ENCODE results near the gene RALGAPA2. TPM values are rescaled to one million over a fixed set of nuclear protein-coding genes. Genes with fewer than 3 reads are reported as not detected.

RALGAPA2 gene
- total RNA-seq, 1 donor from 2014 or later = 46.7 TPM

DNA sequence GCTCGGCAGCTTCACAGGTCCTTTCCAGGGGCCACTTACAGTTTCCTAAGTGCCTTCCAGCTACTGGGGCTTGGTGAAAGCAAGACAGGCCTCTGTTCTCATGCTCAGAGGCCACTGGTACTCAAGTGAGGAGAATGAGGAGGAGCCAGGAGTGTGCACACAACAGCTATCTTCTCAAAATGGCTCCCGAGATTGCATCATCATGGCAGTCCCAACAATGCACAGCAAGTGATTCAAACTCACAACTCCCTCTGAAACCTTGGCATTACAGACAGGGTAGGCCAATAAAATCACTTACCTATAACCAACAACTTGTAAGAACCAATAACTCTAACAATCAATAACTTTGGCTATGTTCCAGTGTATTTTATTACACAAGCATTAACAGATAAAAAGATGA lies 77.4 kb downstream of the RALGAPA2 start:
- DNase-seq (ENCODE audit: low spot score) = no peak

DNA sequence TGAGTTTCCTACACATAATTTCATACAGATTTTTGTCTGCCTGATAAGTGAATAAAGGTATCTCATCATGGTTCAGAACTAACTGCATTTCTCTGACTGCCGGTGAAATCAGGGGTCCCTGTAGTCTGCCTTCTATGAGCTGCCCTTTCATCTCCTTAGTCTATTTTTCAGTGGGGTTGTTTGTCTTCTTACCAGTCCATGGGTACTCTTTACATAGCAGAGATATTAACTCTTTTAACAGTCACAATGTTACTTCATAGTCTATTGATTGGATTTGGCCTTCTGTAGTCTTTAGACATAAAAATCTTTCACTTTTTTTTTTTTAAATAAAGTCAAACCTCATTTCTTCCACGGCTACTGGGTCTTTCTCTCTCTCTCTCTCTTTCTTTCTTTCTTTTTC lies 79.8 kb downstream of the RALGAPA2 start:
- no peak for DNase-seq (ENCODE audit: low spot score)

DNA sequence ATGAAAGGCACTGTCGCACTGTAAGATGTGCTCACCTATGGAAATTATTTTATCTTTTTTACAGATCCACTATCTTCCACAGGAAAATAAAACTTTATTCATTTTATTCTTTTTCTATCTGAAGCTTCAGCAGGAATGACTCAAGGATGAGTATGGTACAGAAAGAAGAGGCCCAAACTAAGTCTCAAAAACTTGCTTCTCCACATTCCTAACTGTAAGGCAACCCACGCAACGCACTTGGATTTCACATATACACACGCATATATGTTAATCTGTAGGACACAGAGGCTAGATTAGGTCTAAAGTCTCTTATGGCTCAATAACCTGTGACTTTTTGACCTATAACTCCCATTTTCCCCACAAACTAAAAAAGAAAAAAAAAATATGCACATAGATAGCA lies 81.9 kb downstream of the RALGAPA2 start:
- DNase-seq (ENCODE audit: low spot score) = no peak

DNA sequence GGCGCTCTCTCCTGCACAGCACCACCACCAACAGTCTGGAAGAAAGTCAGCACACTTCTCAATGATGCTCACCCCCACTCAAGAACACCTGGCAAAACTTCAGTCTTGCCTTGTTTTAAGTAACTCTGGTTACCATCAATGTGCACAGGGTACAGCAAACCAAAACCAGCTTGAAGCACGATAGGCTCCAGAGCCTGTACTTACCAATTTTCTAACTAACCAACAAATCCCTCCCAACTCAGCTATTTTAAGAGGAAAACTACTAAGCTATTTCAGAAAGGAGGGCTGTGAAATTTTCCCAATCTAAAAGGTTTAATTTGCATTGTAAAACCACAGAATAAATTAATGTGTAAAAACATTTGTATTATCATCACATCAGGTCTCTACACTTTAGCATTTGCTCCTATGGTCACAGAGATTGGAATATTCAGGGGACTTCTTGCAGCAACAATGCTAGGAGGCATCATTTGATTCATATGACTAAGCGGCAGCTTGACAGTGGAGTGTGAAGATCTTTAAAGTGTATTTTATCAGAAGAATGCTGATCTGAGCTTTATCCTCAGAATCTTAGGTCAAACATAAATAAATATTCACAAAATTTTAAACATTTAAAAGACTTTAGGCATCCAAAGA lies 82.8 kb downstream of the RALGAPA2 start:
- DNase-seq (ENCODE audit: low spot score) = no peak

DNA sequence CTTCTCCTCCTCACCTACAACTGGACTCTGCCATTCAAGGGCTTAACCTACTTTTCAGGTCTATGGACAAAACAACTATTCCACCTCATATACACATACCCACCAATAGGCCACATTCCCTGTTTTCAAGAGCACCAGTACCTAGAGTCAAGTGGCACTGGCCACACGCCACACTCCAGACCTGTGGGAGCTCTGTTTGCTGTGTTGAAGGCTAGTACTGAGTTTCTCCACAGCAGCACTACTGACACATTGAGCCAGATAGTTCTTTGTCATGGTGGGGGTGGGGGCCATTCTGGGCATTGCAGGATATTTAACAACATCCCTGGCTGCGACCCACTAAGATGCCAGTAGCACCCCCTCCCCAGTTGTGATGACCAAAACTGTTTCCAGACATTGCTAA lies 84.1 kb downstream of the RALGAPA2 start:
- no peak for DNase-seq (ENCODE audit: low spot score)

DNA sequence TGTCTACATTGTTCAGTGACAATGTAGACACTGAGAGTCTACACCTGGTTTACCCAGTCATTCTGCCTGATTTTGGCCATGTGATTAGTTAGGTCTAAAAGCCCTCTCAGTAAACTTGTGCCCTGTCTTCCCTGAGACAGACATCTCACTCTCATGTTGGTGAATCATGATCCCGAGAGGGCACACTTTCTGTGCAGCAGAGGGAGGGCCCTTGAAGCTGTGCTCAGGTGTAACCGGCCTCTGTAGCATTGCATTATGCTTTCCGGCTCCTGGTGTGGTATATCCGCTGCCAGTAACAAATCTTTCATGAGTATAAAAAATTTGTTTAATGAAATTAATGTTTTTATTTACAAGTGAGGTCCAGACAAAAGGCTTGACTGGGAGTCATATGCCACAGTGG lies 85.0 kb downstream of the RALGAPA2 start:
- DNase-seq (ENCODE audit: low spot score) = no peak

DNA sequence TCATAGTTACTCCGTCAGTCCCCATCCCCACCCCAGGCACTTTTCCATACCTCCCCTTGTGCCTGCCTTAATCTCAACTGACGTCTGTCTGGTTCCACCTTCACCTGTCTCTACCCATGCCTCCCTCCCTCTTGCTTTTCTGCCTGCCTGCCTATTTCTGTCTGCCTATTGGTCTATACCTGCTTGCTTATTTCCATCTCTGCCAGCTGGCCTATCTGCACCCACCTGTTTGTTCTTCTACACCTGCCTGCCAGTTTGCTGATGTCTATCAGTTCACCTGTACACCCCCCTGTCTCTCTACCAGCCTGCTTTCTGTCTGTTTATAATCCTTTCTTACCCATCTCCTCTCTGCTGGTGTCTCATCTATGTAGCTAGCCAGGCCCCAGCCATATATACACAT lies 87.5 kb downstream of the RALGAPA2 start:
- DNase-seq (ENCODE audit: low spot score) = no peak

DNA sequence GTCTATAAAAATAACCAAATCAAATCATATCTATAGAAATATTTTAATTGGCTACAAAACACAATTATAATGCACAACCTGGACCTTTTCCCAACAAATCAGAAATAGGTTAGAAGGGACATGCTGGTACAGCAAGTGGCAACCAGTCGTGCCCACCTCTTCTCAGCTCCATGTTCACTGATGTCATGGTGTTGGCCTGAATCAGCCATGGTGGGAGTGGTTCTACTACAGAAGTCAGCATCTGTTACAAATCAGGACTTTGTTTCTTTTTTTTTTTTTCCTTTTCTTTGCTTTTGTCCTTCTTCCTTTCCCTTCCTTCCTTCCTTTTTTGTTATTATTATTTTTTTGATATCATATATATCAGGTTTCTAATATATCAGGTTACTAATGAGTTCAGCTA lies 91.2 kb downstream of the RALGAPA2 start:
- no peak for DNase-seq (ENCODE audit: low spot score)

DNA sequence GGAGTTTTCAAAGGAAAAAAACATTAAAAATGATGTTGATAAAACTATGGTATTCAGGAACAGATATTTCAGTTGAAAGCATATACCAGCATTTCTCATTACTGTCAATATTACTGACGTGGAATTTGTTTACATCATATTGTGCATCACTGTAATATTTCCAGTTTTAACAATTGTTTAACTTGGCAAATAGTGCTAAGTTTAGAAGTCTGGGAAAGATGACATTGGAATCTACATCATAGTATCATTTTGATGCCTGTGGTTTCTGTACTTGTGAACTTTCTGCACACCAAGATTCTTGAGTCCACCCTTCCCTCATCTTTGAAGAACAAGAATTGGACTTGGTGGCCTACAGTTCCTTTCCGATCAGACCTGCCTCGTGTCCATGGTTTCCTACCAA lies 98.1 kb downstream of the RALGAPA2 start:
- DNase-seq (ENCODE audit: low spot score) = no peak

DNA sequence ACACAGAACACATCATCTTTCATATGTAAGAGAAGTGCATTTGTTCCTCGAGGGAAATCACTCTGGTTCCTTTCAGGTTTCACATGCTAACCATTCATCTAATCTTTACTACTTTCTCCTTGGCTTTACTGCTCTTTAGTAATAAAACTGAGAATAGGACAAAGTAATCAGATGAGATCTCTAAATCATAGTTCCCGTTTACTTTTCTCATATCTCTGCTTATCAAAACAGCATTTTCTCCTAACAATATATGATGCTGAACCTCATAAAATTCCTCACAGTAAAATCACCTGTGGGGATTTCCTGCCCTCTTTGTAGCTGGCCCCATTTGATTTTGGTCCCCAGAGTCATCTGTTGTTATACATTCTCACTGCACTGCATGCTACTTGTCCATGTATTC lies 100.2 kb downstream of the RALGAPA2 start:
- no peak for DNase-seq (ENCODE audit: low spot score)

DNA sequence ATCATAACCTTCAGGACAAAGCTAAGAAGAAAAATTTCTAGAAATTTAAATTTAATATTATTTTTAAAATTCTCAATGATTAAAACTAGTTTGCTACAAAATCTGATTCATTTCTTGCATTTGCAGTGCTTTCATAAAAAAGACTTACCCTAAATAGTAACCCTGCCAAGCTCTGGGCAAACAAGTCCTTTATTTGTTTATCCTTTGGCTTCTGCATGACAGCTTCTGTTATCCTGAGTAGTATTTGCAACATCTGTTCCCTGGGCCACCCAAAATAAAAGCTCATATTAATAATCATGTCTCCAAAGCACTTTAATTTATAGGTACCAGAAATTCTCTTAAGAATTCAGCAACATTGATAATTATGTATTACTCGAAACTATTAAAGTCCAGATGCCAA lies 101.3 kb downstream of the RALGAPA2 start:
- DNase-seq (ENCODE audit: low spot score) = no peak

DNA sequence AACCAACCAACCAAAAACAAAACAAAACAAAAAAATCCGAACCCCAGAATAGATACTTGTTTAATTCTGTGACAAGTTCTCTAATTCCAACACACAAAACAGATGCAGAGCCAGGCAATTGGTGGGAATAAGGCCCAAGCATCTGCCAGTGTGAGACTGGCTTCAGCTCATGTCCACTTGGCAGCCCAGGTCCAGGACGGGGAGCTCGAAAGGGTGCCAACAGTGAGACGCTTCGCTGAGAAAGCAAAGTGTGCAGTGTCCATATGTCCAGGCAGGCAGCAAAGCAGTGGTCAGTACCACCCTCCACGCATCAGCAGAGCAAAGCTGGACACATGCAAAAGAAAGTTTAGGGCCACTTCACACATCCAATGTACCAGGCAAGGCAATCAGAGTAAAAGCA lies 102.9 kb downstream of the RALGAPA2 start:
- DNase-seq (ENCODE audit: low spot score) = no peak

DNA sequence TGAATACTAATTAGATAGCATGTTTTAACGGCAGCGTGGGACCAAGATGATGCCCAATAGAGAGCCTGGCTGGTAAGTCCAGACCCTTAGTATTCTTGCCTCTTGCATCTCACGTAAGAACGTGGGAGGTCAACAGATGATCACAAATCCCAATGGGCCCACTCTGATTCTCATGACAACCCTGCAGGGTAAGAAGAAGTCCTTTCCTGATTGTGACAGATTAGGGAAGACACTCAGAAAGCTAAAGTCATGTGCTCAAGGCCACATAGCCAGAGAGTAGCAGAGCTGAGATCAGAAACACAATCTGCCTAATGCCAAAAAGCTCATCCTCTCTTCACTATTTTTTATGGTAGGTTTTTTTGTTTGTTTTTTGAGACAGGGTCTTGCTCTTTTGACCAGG lies 103.8 kb downstream of the RALGAPA2 start:
- DNase-seq (ENCODE audit: low spot score) = no peak

DNA sequence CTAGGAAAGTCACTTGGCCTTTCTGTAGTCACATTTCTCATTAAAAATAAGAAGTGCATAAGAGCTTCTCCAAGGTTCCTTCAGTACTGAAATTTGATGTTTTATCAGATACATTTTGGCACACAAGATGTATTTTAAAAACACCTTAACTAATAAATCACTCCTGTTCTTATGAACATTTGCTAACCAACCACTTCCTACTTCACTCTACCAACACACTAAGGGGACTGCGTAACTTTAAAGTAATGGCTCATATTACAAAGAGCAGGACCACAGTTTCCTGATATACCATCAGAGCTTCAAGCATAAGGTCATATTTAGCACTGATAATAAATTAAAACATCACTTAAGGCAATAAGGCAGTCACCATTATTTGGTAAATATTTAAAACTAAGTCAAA lies 104.4 kb downstream of the RALGAPA2 start:
- no peak for DNase-seq (ENCODE audit: low spot score)

DNA sequence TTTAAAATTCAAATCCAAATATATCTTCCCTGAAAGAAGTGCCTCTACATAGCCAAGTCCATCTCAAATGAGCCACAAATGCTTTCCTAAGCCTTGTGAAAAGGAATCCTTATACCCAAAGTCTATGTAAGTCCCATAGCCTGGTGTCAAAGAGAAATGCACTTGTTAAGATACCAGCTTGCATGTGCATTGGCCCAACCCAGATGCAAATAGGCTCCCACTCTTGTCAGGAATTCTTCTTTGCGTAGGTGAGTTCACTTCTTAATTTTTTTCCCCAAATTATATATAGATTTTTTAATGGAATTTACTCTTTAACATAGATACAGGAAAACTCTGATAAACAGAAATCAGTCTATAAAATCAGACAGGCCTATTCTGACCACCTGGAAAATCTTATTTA lies 105.6 kb downstream of the RALGAPA2 start:
- DNase-seq (ENCODE audit: low spot score) = no peak

DNA sequence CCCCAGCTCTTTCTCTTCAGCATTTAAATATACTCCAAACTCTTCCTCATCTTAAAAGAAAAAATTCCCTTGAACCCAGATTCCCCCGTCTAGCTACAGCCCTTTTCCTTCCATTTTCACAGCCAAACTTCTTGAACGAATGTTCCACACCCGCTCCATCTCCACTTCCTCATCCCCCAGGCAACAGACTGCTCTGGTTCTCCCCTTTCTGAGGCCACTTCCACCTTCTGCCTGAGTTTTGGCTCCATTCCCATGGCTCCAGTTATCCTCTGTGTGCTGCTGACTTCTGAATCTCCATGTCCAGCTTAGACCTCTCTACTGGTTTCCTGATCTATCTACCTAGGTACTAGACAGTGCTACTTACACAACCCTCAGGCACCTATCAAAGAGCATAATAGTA lies 106.4 kb downstream of the RALGAPA2 start:
- no peak for DNase-seq (ENCODE audit: low spot score)

DNA sequence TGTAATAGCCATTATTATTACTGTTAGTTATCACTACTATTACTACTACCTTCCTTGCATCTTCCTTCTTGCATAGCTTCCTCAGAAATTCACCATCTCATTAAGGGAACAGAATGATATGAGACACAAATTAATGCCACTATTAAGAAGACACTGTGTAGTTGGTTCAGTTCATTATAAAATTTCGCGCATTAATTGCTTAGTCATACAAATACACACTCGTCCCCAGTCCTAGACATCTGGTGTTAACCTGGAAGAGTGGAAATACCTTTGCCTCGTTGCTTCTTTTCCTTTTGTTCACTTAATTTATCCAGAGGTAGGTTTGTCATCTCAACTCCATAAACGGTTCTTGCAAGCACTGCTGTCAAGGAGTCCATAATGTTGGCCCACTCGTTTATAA lies 107.5 kb downstream of the RALGAPA2 start:
- DNase-seq (ENCODE audit: low spot score) = no peak

DNA sequence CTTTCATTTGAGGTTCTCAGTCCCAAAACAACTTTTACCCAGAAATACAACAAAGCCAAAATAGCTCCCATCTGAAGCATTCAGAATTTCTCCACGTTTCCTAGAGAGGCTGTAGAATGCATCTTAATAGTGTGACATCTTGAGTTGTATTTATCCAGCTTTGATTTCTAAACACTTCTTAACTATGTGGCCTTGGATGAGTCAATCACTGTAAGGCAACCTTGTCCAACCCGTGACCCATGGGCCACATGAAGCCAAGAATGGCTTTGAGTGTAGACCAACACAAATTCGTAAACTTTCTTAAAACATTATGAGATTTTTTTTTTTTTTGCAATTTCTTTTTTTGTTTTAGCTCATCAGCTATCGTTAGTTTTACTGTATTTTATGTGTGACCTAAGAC lies 108.1 kb downstream of the RALGAPA2 start:
- no peak for DNase-seq (ENCODE audit: low spot score)

DNA sequence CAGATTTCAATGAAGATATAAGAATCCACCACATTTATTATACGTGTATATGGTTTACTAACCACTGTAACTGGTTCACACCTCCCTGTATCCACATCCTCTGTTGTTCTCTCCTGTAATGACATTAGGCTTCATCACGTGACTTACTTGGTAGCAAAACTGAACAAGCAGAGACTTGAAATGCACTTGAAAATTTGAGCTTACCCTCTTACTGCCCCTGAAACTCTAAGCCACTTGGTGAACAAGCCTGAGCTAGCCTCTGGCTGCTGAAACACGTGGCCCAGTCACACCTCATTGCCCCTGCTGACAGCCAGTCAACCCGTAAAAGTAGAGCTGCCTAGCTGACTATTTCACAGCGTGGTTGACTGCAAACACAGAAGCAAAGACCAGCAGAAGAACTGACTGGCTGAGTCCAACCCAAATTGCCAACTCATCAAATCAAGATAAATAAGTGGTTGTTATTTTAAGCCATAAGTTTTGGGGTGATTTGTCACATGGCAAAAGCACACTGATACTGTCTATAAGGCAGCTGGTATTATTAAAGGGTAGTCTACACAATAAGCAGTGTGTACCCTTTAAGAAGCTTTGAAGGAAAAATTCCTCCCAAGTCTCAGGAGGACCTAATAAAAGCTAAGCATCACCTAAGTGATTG lies 109.0 kb downstream of the RALGAPA2 start:
- DNase-seq (ENCODE audit: low spot score) = no peak

DNA sequence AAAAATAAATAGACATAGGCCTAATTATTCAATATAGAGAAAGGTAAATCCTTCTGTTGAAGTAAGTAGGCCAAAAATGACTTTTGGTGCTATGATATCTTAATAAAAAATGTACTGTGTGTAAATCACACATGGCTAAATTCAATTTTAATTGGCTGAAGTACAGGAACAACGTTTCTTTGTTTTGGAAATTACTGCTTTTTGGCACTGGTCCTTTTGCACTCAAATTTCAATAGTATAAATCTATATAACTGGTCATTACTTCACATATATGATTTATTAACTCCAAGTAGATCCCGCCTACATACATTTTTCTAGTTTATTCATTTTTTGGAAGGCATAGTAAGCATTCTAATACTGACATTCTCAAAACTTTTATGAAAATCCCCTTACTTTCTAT lies 114.5 kb downstream of the RALGAPA2 start:
- no peak for DNase-seq (ENCODE audit: low spot score)

DNA sequence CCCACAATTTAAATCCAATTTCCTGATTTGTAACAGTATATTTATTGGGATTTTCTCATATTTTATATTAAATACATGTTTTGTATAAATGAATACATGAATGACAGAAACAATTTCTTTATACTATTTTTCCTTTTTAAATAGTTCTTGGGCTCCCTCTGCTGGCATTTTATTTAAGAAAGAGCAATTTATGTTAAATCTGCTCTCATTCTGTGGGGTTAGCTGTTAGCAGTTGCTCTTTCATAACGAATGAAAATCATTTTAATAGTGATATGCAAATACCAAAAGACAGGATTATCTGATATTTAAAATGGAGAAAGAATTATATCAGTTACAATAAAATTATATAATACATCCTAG lies 118.3 kb downstream of the RALGAPA2 start:
- DNase-seq (ENCODE audit: low spot score) = no peak

DNA sequence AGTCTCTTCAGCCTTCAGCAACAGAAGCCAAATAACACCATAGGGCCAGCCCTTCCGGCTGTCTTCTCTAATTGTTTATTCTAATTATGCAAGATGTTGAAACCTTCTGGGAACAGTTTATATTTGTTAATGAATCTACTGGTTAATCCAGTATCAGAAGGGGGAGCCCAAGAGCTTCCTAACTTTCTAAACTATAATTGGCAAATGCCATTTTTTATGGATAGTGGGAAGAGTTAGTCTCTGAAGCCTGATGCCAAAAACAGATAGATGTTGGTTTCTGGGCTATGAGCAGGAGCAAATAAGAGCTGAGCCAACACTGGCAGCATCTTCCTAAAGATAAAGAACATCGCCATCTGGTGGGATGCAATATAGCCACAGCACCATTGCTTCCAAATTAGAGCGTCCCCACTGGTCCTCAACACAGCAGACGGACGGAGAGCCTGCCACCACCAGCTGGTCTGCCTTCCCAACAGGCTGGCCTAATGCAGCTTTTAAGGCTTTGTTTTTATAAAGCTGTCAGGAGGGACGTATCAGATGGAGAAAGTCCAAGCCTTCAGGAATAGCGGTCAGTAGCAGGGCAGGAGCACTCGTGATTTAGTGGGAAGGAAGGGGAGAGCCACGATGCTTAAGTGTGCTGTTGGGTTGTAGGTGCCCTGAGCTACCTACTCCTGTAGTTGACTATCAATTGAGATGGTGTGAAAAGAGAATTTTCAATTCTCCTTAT lies 118.8 kb downstream of the RALGAPA2 start:
- no peak for DNase-seq (ENCODE audit: low spot score)

DNA sequence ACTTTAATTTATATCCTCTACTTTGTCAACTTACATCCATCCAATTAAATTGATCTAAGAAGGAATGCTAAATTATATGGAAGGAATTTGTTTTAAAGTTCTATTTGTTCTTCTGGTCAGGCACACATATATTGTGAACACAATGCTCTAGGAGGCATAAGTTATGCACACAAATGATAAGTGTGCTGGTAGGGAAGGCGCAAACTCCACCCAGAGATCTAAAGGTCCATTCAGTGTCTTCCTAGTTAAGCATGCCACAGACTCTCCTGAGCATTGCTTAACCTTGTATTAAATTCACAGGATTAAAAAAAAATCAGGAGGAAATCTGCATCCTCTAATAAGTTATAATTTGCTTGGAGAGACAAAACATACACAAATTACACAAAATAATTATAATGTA lies 127.3 kb downstream of the RALGAPA2 start:
- DNase-seq (ENCODE audit: low spot score) = no peak
